Activated CD8-positive, alpha-beta memory T cell treated with anti-CD3 and anti-CD28 coated beads for 36 hours (primary cell): Measurements from ENCODE around the gene ADK. TPM values are rescaled to one million over a fixed set of nuclear protein-coding genes. Genes with fewer than 3 reads are reported as not detected.
"Not testable (repeated sequence)": the region's sequence is repeated elsewhere in the genome, so short reads cannot be mapped to it uniquely, and the experiment has no call there.

Source experiments
- CTCF ChIA-PET: fragments of 350-600 bp; sonication (Branson Sonifier 250); formaldehyde crosslinking; loops from one replicate; lab custom pipeline; 2021; ENCODE audit warnings: antibody characterized with exemption; lab: Charles Lee
- POLR2A ChIA-PET: fragments of 350-600 bp; sonication (Branson Sonifier 250); formaldehyde crosslinking; loops from one replicate; lab custom pipeline; 2021; ENCODE audit warnings: antibody characterized with exemption; lab: Charles Lee
- total RNA-seq, 2 experiments: library from RNA; stranded (reverse); gene quantifications; one replicate each; pipeline ENCODE4 v1.2.3, GENCODE V29; 2021

ADK gene
- total RNA-seq, 2 experiments from 2014 or later: 62.6 to 64.5 TPM

GRCh38 chr10:74425456-74426001, 274.5 kb downstream of the ADK start:
- ChIA-PET POLR2A (no interaction called here), CTCF (no interaction called here)

- ChIA-PET POLR2A (no interaction called here), CTCF (interaction anchor here (0.6 kb wide), 1 partner anchor 185 kb away, joined by 3 read pairs; no protein-coding TSS in a partner anchor)
Measured at GRCh38 chr10:74431816-74432215, 280.8 kb downstream of the ADK start.

GRCh38 chr10:74432841-74433594, 282.0 kb downstream of the ADK start:
- POLR2A ChIA-PET: no interaction called here
- CTCF ChIA-PET: no interaction called here

GRCh38 chr10:74433595-74433956, 282.6 kb downstream of the ADK start:
- POLR2A ChIA-PET: no interaction called here
- CTCF ChIA-PET: no interaction called here

- ChIA-PET POLR2A (no interaction called here), CTCF (no interaction called here)
Measured at GRCh38 chr10:74433993-74434392, 283.0 kb downstream of the ADK start.

GRCh38 chr10:74434547-74434946, 283.5 kb downstream of the ADK start:
- ChIA-PET POLR2A (no interaction called here), CTCF (no interaction called here)

- POLR2A ChIA-PET: no interaction called here
- CTCF ChIA-PET: no interaction called here
Measured at GRCh38 chr10:74436523-74437170, 285.6 kb downstream of the ADK start.

GRCh38 chr10:74437822-74438221, 286.8 kb downstream of the ADK start:
- ChIA-PET CTCF (no interaction called here), POLR2A (no interaction called here)

- ChIA-PET CTCF (no interaction called here), POLR2A (no interaction called here)
Measured at GRCh38 chr10:74439213-74439612, 288.2 kb downstream of the ADK start.

GRCh38 chr10:74445493-74445892, 294.5 kb downstream of the ADK start:
- ChIA-PET POLR2A (interaction anchor here (0.6 kb wide), 1 partner anchor 40 kb away, joined by 3 read pairs; no protein-coding TSS in a partner anchor), CTCF (no interaction called here)

- ChIA-PET CTCF (no interaction called here), POLR2A (no interaction called here)
Measured at GRCh38 chr10:74450602-74451001, 299.6 kb downstream of the ADK start.

GRCh38 chr10:74451127-74451829, 300.3 kb downstream of the ADK start:
- CTCF ChIA-PET: no interaction called here

GRCh38 chr10:74453169-74453568, 302.1 kb downstream of the ADK start:
- CTCF ChIA-PET: no interaction called here
- POLR2A ChIA-PET: no interaction called here

More at GRCh38 chr10:74451127-74451829, 300.3 kb downstream of the ADK start:
- POLR2A ChIA-PET: interaction anchor here (0.6 kb wide), 1 partner anchor 602 kb away, joined by 3 read pairs; no protein-coding TSS in a partner anchor

- CTCF ChIA-PET, POLR2A ChIA-PET: not testable (repeated sequence)
Measured at GRCh38 chr10:74457478-74457877, 306.5 kb downstream of the ADK start.

- ChIA-PET CTCF (no interaction called here), POLR2A (no interaction called here)
Measured at GRCh38 chr10:74460812-74461211, 309.8 kb downstream of the ADK start.

- CTCF ChIA-PET: no interaction called here
- POLR2A ChIA-PET: no interaction called here
Measured at GRCh38 chr10:74474022-74474713, 323.1 kb downstream of the ADK start.

- CTCF ChIA-PET: not testable (repeated sequence)
Measured at GRCh38 chr10:74476162-74476706, 325.2 kb downstream of the ADK start.

GRCh38 chr10:74480778-74481177, 329.8 kb downstream of the ADK start:
- CTCF ChIA-PET: no interaction called here
- POLR2A ChIA-PET: no interaction called here

More at GRCh38 chr10:74476162-74476706, 325.2 kb downstream of the ADK start:
- POLR2A ChIA-PET: not testable (repeated sequence)

GRCh38 chr10:74483356-74483755, 332.3 kb downstream of the ADK start:
- ChIA-PET POLR2A (no interaction called here), CTCF (no interaction called here)
